Activated CD4-positive, CD25-positive, alpha-beta regulatory T cell treated with anti-CD3 and anti-CD28 coated beads, Interleukin-2, amount 50 U/mL, for 16 hours (primary cell): ENCODE results near the gene YTHDC1.
"Not testable (repeated sequence)": the region's sequence is repeated elsewhere in the genome, so short reads cannot be mapped to it uniquely, and the experiment has no call there.

ENCODE experiments used
- DNase-seq: peaks from one replicate; pipeline ENCODE4 v3.0.0-alpha.2; 2020; ENCODE audit warnings: low read depth, low spot score

Gene YTHDC1

GRCh38 chr4:68291256-68291655 is 58.6 kb downstream of the YTHDC1 start:
- no peak for DNase-seq

GRCh38 chr4:68288393-68288740 is 61.5 kb downstream of the YTHDC1 start:
- no peak for DNase-seq

- no peak for DNase-seq
Observed at GRCh38 chr4:68287704-68288392, 62.0 kb downstream of the YTHDC1 start.

- no peak for DNase-seq
Observed at GRCh38 chr4:68283714-68284113, 66.2 kb downstream of the YTHDC1 start.

- no peak for DNase-seq
Observed at GRCh38 chr4:68283095-68283494, 66.8 kb downstream of the YTHDC1 start.

- not testable (repeated sequence) for DNase-seq
Observed at GRCh38 chr4:68281796-68282740, 67.8 kb downstream of the YTHDC1 start.

GRCh38 chr4:68278029-68278428 is 71.9 kb downstream of the YTHDC1 start:
- no peak for DNase-seq

GRCh38 chr4:68277627-68278026 is 72.3 kb downstream of the YTHDC1 start:
- DNase-seq = no peak

GRCh38 chr4:68272860-68273259 is 77.0 kb downstream of the YTHDC1 start:
- no peak for DNase-seq

GRCh38 chr4:68272380-68272779 is 77.5 kb downstream of the YTHDC1 start:
- no peak for DNase-seq

- no peak for DNase-seq
Observed at GRCh38 chr4:68271851-68272357, 78.0 kb downstream of the YTHDC1 start.

GRCh38 chr4:68267433-68267944 is 82.4 kb downstream of the YTHDC1 start:
- no peak for DNase-seq

GRCh38 chr4:68264875-68265565 is 84.9 kb downstream of the YTHDC1 start:
- DNase-seq = no peak
